Erythroblast (primary cell): ENCODE data around the gene RNASET2.

ENCODE experiments used
- GATA1 ChIP-seq: IDR thresholded peaks from 2 replicates; pipeline ENCODE4 v1.6.1; 2011; ENCODE audit warnings: low read depth, mild to moderate bottlenecking, control low read depth, low read length, moderate library complexity
- POLR2A ChIP-seq: IDR thresholded peaks from 2 replicates; pipeline ENCODE4 v1.6.1; 2011; ENCODE audit warnings: mild to moderate bottlenecking, low read length

GRCh38 chr6:166928644-166929541 is 27.5 kb downstream of the RNASET2 start:
- TF ChIP-seq POLR2A, result no peak
- TF ChIP-seq GATA1, result no peak
